Measurements from ENCODE around the gene BICDL1.

DNA sequence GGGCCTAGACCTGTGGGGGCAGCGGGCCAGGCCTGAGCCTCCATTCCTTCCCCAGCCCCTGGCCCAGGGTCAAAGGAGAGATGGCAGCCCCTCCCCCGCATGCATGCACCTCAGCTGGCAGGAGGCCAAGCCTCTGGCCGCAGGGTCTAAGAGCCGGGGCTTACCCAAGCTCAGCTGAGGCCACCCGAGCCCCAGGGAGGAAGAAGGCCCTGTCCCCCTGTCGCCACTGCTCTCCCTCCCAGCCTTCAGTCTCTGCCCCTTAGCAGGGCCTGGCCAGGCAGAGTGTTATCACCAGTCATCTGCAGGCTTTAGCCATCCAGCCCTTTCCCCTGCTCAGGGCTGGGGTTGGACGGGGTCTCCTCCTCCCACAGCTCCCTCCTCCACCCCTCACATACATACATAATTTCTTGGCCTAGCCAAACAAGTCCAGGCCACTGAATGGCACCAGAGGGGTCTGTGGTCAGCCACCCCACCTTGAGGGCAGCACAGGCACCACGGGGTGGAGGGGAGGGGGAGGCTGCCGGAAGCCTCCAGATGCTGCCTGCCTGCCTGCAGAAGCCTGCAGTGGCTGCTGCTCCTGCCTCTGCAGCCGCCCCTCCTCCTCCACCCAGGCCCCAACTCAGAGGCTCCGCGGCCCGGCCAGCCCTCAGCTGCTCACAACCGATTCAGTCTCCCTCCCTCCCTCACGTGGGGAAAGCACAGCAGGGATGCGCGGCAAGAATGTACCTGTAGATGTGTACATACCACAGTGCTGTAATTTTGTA is 104.7 kb downstream of the BICDL1 start:
- TF ChIP-seq, protein P1, sequence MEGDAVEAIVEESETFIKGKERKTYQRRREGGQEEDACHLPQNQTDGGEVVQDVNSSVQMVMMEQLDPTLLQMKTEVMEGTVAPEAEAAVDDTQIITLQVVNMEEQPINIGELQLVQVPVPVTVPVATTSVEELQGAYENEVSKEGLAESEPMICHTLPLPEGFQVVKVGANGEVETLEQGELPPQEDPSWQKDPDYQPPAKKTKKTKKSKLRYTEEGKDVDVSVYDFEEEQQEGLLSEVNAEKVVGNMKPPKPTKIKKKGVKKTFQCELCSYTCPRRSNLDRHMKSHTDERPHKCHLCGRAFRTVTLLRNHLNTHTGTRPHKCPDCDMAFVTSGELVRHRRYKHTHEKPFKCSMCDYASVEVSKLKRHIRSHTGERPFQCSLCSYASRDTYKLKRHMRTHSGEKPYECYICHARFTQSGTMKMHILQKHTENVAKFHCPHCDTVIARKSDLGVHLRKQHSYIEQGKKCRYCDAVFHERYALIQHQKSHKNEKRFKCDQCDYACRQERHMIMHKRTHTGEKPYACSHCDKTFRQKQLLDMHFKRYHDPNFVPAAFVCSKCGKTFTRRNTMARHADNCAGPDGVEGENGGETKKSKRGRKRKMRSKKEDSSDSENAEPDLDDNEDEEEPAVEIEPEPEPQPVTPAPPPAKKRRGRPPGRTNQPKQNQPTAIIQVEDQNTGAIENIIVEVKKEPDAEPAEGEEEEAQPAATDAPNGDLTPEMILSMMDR (IDR thresholded peaks at IDR 0.05): no peak
- TF ChIP-seq POLR2AphosphoS5 (IDR thresholded peaks at IDR 0.05): no peak

All from breast epithelium (tissue), 3 donors.